ENCODE measurements around the gene CFAP20. TPM values are rescaled to one million over a fixed set of nuclear protein-coding genes. Genes with fewer than 3 reads are reported as not detected.
A peak's percentile ranks its signal among the peaks of the same experiment; 100 is the strongest.

The CFAP20 gene
- 48.9 TPM for polyA plus RNA-seq (ENCODE audit: insufficient read length)

GRCh38 chr16:58129097-58129936 lies at the start of gene CFAP20:
CFAP20 (minus strand) TSS chr16:58129381; CDS start chr16:58129115, 266 bp downstream.
- peak; percentile 97 for DNase-seq (ENCODE audit: low read depth)

- no peak for DNase-seq (ENCODE audit: low read depth)
Measured at GRCh38 chr16:58177353-58177710, 48.2 kb upstream of the CFAP20 start.

- no peak for DNase-seq (ENCODE audit: low read depth)
Measured at GRCh38 chr16:58176608-58177352, 47.6 kb upstream of the CFAP20 start.

GRCh38 chr16:58170223-58170622 lies 41.0 kb upstream of the CFAP20 start:
- no peak for DNase-seq (ENCODE audit: low read depth)

GRCh38 chr16:58160855-58161254 lies 31.7 kb upstream of the CFAP20 start:
- no peak for DNase-seq (ENCODE audit: low read depth)

- no peak for DNase-seq (ENCODE audit: low read depth)
Measured at GRCh38 chr16:58158725-58159124, 29.5 kb upstream of the CFAP20 start.

- no peak for DNase-seq (ENCODE audit: low read depth)
Measured at GRCh38 chr16:58157951-58158540, 28.9 kb upstream of the CFAP20 start.

GRCh38 chr16:58157239-58157638 lies 28.1 kb upstream of the CFAP20 start:
- DNase-seq (ENCODE audit: low read depth), result no peak

GRCh38 chr16:58155839-58156238 lies 26.7 kb upstream of the CFAP20 start:
- no peak for DNase-seq (ENCODE audit: low read depth)

- DNase-seq (ENCODE audit: low read depth), result no peak
Measured at GRCh38 chr16:58154345-58154744, 25.2 kb upstream of the CFAP20 start.

GRCh38 chr16:58152246-58152868 lies 23.2 kb upstream of the CFAP20 start:
- DNase-seq (ENCODE audit: low read depth), result no peak

GRCh38 chr16:58148526-58148925 lies 19.3 kb upstream of the CFAP20 start:
- DNase-seq (ENCODE audit: low read depth), result no peak

GRCh38 chr16:58148099-58148498 lies 18.9 kb upstream of the CFAP20 start:
- DNase-seq (ENCODE audit: low read depth), result no peak

- DNase-seq (ENCODE audit: low read depth), result no peak
Measured at GRCh38 chr16:58138852-58139251, 9.7 kb upstream of the CFAP20 start.

- no peak for DNase-seq (ENCODE audit: low read depth)
Measured at GRCh38 chr16:58137581-58137980, 8.4 kb upstream of the CFAP20 start.

GRCh38 chr16:58128711-58129096 lies 477 bp downstream of the CFAP20 start:
- DNase-seq (ENCODE audit: low read depth), result no peak

GRCh38 chr16:58128181-58128631 lies 975 bp downstream of the CFAP20 start:
- DNase-seq (ENCODE audit: low read depth), result no peak

- DNase-seq (ENCODE audit: low read depth), result no peak
Measured at GRCh38 chr16:58127634-58128033, 1.5 kb downstream of the CFAP20 start.

- peak; percentile 40 for DNase-seq (ENCODE audit: low read depth)
Measured at GRCh38 chr16:58127033-58127556, 2.1 kb downstream of the CFAP20 start.

- DNase-seq (ENCODE audit: low read depth), result no peak
Measured at GRCh38 chr16:58126451-58126961, 2.7 kb downstream of the CFAP20 start.

GRCh38 chr16:58125781-58126335 lies 3.3 kb downstream of the CFAP20 start:
- no peak for DNase-seq (ENCODE audit: low read depth)

Measured in forelimb muscle (tissue), 1 donor.